CD4-positive, alpha-beta T cell (primary cell): Measurements from ENCODE around the gene MYL6. TPM values are rescaled to one million over a fixed set of nuclear protein-coding genes. Genes with fewer than 3 reads are reported as not detected.
A peak's percentile ranks its signal among the peaks of the same experiment; 100 is the strongest.

Experiments used
- ATAC-seq: fragments of 200-7000 bp; cut with Tn5 transposase; one replicate; pipeline ENCODE4 v1.10.0; 2022; ENCODE audit warnings: mild to moderate bottlenecking; ENCODE audit not compliant: poor library complexity
- CTCF ChIA-PET: fragments of 350-600 bp; sonication (Branson Sonifier 250); formaldehyde crosslinking; loops from one replicate; lab custom pipeline; 2021; ENCODE audit warnings: antibody characterized with exemption, inconsistent platforms; lab: Charles Lee
- POLR2A ChIA-PET: fragments of 350-600 bp; sonication (Branson Sonifier 250); formaldehyde crosslinking; loops from one replicate; lab custom pipeline; 2021; ENCODE audit warnings: antibody characterized with exemption, inconsistent platforms; lab: Charles Lee
- DNase-seq, 14 experiments: peaks; one replicate each; pipeline ENCODE4 v3.0.0-alpha.2; 2013 to 2020; ENCODE audit warnings: mixed read lengths in 2 of 14
- H3K27ac ChIP-seq, 2 donors: one replicate each; pipeline versions ENCODE4 v1.5.1 to v1.7.0; 2013; ENCODE audit warnings: low read length in 2 of 2, low read depth in 1 of 2, mild to moderate bottlenecking in 1 of 2
- H3K27me3 ChIP-seq, 2 experiments: 1 replicate in 1 of 2; 2 replicates in 1 of 2; pipeline versions ENCODE4 v1.6.1 to v1.7.0; 2013; ENCODE audit warnings: low read length in 2 of 2, control low read depth in 1 of 2, mild to moderate bottlenecking in 1 of 2, moderate library complexity in 1 of 2; ENCODE audit not compliant: insufficient read depth in 2 of 2, control insufficient read depth in 1 of 2
- H3K36me3 ChIP-seq: one replicate; pipeline ENCODE4 v1.6.1; 2013; ENCODE audit warnings: low read length, control low read depth; ENCODE audit not compliant: insufficient read depth
- H3K4me1 ChIP-seq: one replicate; pipeline ENCODE4 v1.6.1; 2013; ENCODE audit warnings: low read length, control low read depth; ENCODE audit not compliant: insufficient read depth
- H3K4me3 ChIP-seq: one replicate; pipeline ENCODE4 v1.5.1; 2013; ENCODE audit warnings: mild to moderate bottlenecking, low read length, moderate library complexity
- H3K9me3 ChIP-seq, 2 experiments: 1 replicate in 1 of 2; 2 replicates in 1 of 2; pipeline versions ENCODE4 v1.6.1 to v1.7.0; 2013; ENCODE audit warnings: low read length in 2 of 2, mild to moderate bottlenecking in 2 of 2, control low read depth in 1 of 2, moderate library complexity in 1 of 2; ENCODE audit not compliant: control insufficient read depth in 1 of 2, insufficient read depth in 1 of 2
- H3K27ac Mint-ChIP-seq: one replicate; pipeline ENCODE4 v1.8.0; 2020; ENCODE audit warnings: mixed read lengths
- H3K27me3 Mint-ChIP-seq: one replicate; pipeline ENCODE4 v1.8.0; 2021; ENCODE audit warnings: mixed read lengths
- H3K36me3 Mint-ChIP-seq: one replicate; pipeline ENCODE4 v1.8.0; 2021; ENCODE audit warnings: low read depth, mixed read lengths
- H3K4me1 Mint-ChIP-seq: one replicate; pipeline ENCODE4 v1.8.0; 2021; ENCODE audit warnings: low read depth, mixed read lengths
- H3K4me3 Mint-ChIP-seq: one replicate; pipeline ENCODE4 v1.8.0; 2020; ENCODE audit warnings: mild to moderate bottlenecking, mixed read lengths
- H3K9me3 Mint-ChIP-seq: one replicate; pipeline ENCODE4 v1.8.0; 2020; ENCODE audit warnings: mixed read lengths
- CTCF ChIP-seq: fragments of 200-600 bp; IDR thresholded peaks from one replicate; pipeline ENCODE4 v1.8.0; 2022; ENCODE audit warnings: antibody characterized with exemption, mild to moderate bottlenecking
- intact Hi-C, 2 experiments: fragments of 100-400 bp; cut with DNase I in 1 of 2; cut with micrococcal nuclease in 1 of 2; formaldehyde crosslinking; loops; one replicate each; pipeline versions ENCODE4 v1.15.1 to v1.9.0; 2023 to 2025; cut with DNase I, micrococcal nuclease
- total RNA-seq, 174 experiments: library from RNA in 2 of 174; stranded (reverse) in 2 of 174; gene quantifications; one replicate each; pipeline ENCODE4 v1.2.3 and lab custom pipeline; 2021 to 2026

MYL6 gene
- total RNA-seq, 2 experiments from 2014 or later, result 670 to 673 TPM

GRCh38 chr12:56178347-56178746 is 20.2 kb downstream of the MYL6 start:
- no peaks in the 10 kb centered on the region for H3K27me3 Mint-ChIP-seq
- intact Hi-C loops, result no loop called here
- H3K4me1 Mint-ChIP-seq, result no peaks in the 10 kb centered on the region
- TF ChIP-seq CTCF, result no peak
- Histone ChIP-seq H3K27ac (no peak overlapping the region), H3K4me3 (no peak overlapping the region), H3K27me3 (no peaks in the 10 kb centered on the region), H3K9me3 (no peaks in the 10 kb centered on the region), H3K36me3 (peaks cover 77% of the 10 kb centered on the region), H3K4me1 (no peaks in the 10 kb centered on the region)
- H3K27ac Mint-ChIP-seq, result no peak overlapping the region
- peaks cover 87% of the 10 kb centered on the region for H3K36me3 Mint-ChIP-seq
- ATAC-seq (no peak), DNase-seq (no peak)
- CTCF ChIA-PET, result interaction anchor here (1.0 to 2.3 kb wide), 3 partner anchors 11 to 52 kb away, joined by 3 to 6 read pairs (median 4); partner anchors contain the start of gene SMARCC2
- no peaks in the 10 kb centered on the region for H3K9me3 Mint-ChIP-seq
- POLR2A ChIA-PET, result interaction anchor here (0.8 to 0.9 kb wide), 2 partner anchors 11 to 20 kb away, joined by 3 to 4 read pairs; partner anchors contain the start of genes MYL6 and SMARCC2
- no peak overlapping the region for H3K4me3 Mint-ChIP-seq

- H3K27me3 Mint-ChIP-seq, result peaks cover 5% of the 10 kb centered on the region
- H3K9me3 ChIP-seq, result no peaks in the 10 kb centered on the region
- no peaks in the 10 kb centered on the region for H3K9me3 Mint-ChIP-seq
- peaks cover 33% of the 10 kb centered on the region for H3K4me1 ChIP-seq
- ATAC-seq (no peak), DNase-seq (no peak)
- H3K4me1 Mint-ChIP-seq, result peaks cover 35% of the 10 kb centered on the region
- TF ChIP-seq CTCF, result no peak
- peaks cover 48% of the 10 kb centered on the region for H3K36me3 ChIP-seq
- peaks cover 74% of the 10 kb centered on the region for H3K36me3 Mint-ChIP-seq
- ChIA-PET POLR2A (interaction anchor here (4.1 kb wide), 1 partner anchor 59 kb away, joined by 113 read pairs; the partner anchor contains the start of gene ESYT1), CTCF (interaction anchor here (3.9 to 4.7 kb wide), 2 partner anchors 26 to 60 kb away, joined by 42 to 138 read pairs; partner anchors contain the start of gene ESYT1)
- H3K27ac ChIP-seq, result no peak overlapping the region
- no peaks in the 10 kb centered on the region for H3K27me3 ChIP-seq
- peak overlapping the region; percentile 99 for H3K27ac Mint-ChIP-seq
- H3K4me3 Mint-ChIP-seq, result peak overlapping the region; percentile 70
- H3K4me3 ChIP-seq, result no peak overlapping the region
- intact Hi-C loops, result loop anchor here in 1 of 2 experiments (5.0 kb wide), 2 partner anchors 35 to 445 kb away; partner anchors contain the start of genes GDF11 and MYL6B
Observed at GRCh38 chr12:56186957-56187356, 28.8 kb downstream of the MYL6 start.

- Histone ChIP-seq H3K36me3 (peaks cover 37% of the 10 kb centered on the region), H3K27me3 (no peaks in the 10 kb centered on the region), H3K27ac (peak overlapping the region; percentile 65 to 75), H3K9me3 (no peaks in the 10 kb centered on the region), H3K4me3 (peak overlapping the region; percentile 96), H3K4me1 (peaks cover 33% of the 10 kb centered on the region)
- no peak for TF ChIP-seq CTCF
- Mint-ChIP-seq H3K27me3 (peaks cover 5% of the 10 kb centered on the region), H3K27ac (peak overlapping the region; percentile 99), H3K4me1 (peaks cover 44% of the 10 kb centered on the region), H3K4me3 (peak overlapping the region; percentile 96), H3K9me3 (no peaks in the 10 kb centered on the region), H3K36me3 (peaks cover 65% of the 10 kb centered on the region)
- intact Hi-C loops, result loop anchor here (1.0 to 5.0 kb wide), 9 partner anchors 27 to 446 kb away; partner anchors contain the start of genes MYL6B (in 2 of the 2), GDF11 (in 1 of the 2) and ZC3H10 (in 1 of the 2)
- ATAC-seq, result no peak
- ChIA-PET CTCF (interaction anchor here (0.6 to 4.7 kb wide), 8 partner anchors 13 to 83 kb away, joined by 3 to 138 read pairs (median 20); partner anchors contain the start of genes ESYT1, MYL6B, RPL41 and ZC3H10), POLR2A (interaction anchor here (0.7 to 4.1 kb wide), 16 partner anchors 12 to 450 kb away, joined by 3 to 116 read pairs (median 10); partner anchors contain the start of genes COQ10A, ESYT1, MYL6 and MYL6B)
- peak in 3 of 14 experiments; percentile 19 to 37 (median 25) for DNase-seq
Observed at GRCh38 chr12:56188131-56188777, 30.1 kb downstream of the MYL6 start.
